Stimulated activated naive CD4-positive, alpha-beta T cell (primary cell): Measurements from ENCODE around the gene NELFB.
A peak's percentile ranks its signal among the peaks of the same experiment; 100 is the strongest.

Source experiments
- DNase-seq, 6 experiments: peaks; one replicate each; lab custom pipeline; 2025; lab: John Stamatoyannopoulos, UW

NELFB gene

GRCh38 chr9:137254624-137255447 is at the start of gene NELFB:
NELFB (plus strand) TSS chr9:137255327.
- DNase-seq, result peak; percentile 87 to 97 (median 94)

GRCh38 chr9:137206602-137207001 is 48.5 kb upstream of the NELFB start:
- DNase-seq, result no peak

GRCh38 chr9:137211532-137211931 is 43.6 kb upstream of the NELFB start:
- DNase-seq, result no peak

- DNase-seq, result no peak
These were observed 42.6 kb upstream of the NELFB start for GRCh38 chr9:137212520-137212919.

GRCh38 chr9:137213160-137214060 is 41.7 kb upstream of the NELFB start:
- DNase-seq, result no peak

- DNase-seq, result no peak
These were observed 40.5 kb upstream of the NELFB start for GRCh38 chr9:137214620-137215019.

GRCh38 chr9:137215196-137215986 is 39.7 kb upstream of the NELFB start:
- no peak for DNase-seq

- DNase-seq, result no peak
These were observed 38.8 kb upstream of the NELFB start for GRCh38 chr9:137216188-137216965.

- no peak for DNase-seq
These were observed 37.6 kb upstream of the NELFB start for GRCh38 chr9:137217276-137218211.

- DNase-seq, result no peak
These were observed 36.8 kb upstream of the NELFB start for GRCh38 chr9:137218212-137218753.

- DNase-seq, result no peak
These were observed 36.3 kb upstream of the NELFB start for GRCh38 chr9:137218754-137219271.

- no peak for DNase-seq
These were observed 35.3 kb upstream of the NELFB start for GRCh38 chr9:137219757-137220316.

GRCh38 chr9:137220317-137221094 is 34.6 kb upstream of the NELFB start:
- no peak for DNase-seq

GRCh38 chr9:137221095-137221505 is 34.0 kb upstream of the NELFB start:
- no peak for DNase-seq

GRCh38 chr9:137221506-137222111 is 33.5 kb upstream of the NELFB start:
- peak in 2 of 6 experiments; percentile 11 to 33 for DNase-seq

- peak in 3 of 6 experiments; percentile 21 to 58 (median 40) for DNase-seq
These were observed 32.7 kb upstream of the NELFB start, which contains the start of gene RNF208 for GRCh38 chr9:137222190-137223077. RNF208 (minus strand) TSS chr9:137222240; CDS start chr9:137221212, 1,028 bp downstream.
